ENCODE data around the gene CD6.

The CD6 gene

GRCh38 chr11:60954421-60954820, 17.1 kb upstream of the CD6 start:
- DNase-seq, result no peak

- no peak for DNase-seq
These were observed 15.9 kb upstream of the CD6 start for GRCh38 chr11:60955571-60955970.

GRCh38 chr11:60957188-60957587, 14.3 kb upstream of the CD6 start:
- no peak for DNase-seq

- no peak for DNase-seq
These were observed 12.0 kb upstream of the CD6 start for GRCh38 chr11:60959431-60959830.

- no peak for DNase-seq
These were observed 11.1 kb upstream of the CD6 start for GRCh38 chr11:60960405-60960804.

- DNase-seq, result no peak
These were observed 6.7 kb upstream of the CD6 start for GRCh38 chr11:60964801-60965200.

GRCh38 chr11:60966890-60967289, 4.6 kb upstream of the CD6 start:
- DNase-seq, result no peak

GRCh38 chr11:60968223-60968622, 3.3 kb upstream of the CD6 start:
- DNase-seq, result no peak

- DNase-seq, result peak; percentile 91
These were observed 1.1 kb upstream of the CD6 start for GRCh38 chr11:60970369-60970774.

- peak; percentile 36 to 49 for DNase-seq
These were observed 590 bp upstream of the CD6 start for GRCh38 chr11:60970890-60971289.

- DNase-seq, result peak; percentile 58 to 65
These were observed 926 bp downstream of the CD6 start for GRCh38 chr11:60972182-60973030.

- peak; percentile 65 to 66 for DNase-seq
These were observed 2.2 kb downstream of the CD6 start for GRCh38 chr11:60973699-60974098.

GRCh38 chr11:60974316-60974715, 2.8 kb downstream of the CD6 start:
- DNase-seq, result peak; percentile 64 to 67

- DNase-seq, result peak; percentile 62
These were observed 3.2 kb downstream of the CD6 start for GRCh38 chr11:60974726-60975125.

GRCh38 chr11:60977224-60977623, 5.7 kb downstream of the CD6 start:
- peak in 1 of 2 experiments; percentile 36 for DNase-seq

GRCh38 chr11:60977836-60978235, 6.4 kb downstream of the CD6 start:
- DNase-seq, result no peak

GRCh38 chr11:60978546-60979380, 7.3 kb downstream of the CD6 start:
- DNase-seq, result peak; percentile 86 to 87

GRCh38 chr11:60981515-60981914, 10.0 kb downstream of the CD6 start:
- peak; percentile 55 to 58 for DNase-seq

- DNase-seq, result peak; percentile 60 to 68
These were observed 10.7 kb downstream of the CD6 start for GRCh38 chr11:60982184-60982583.

GRCh38 chr11:60984149-60984548, 12.7 kb downstream of the CD6 start:
- peak; percentile 47 to 53 for DNase-seq

GRCh38 chr11:60984636-60985035, 13.2 kb downstream of the CD6 start:
- DNase-seq, result peak; percentile 29 to 31

GRCh38 chr11:60985501-60985900, 14.0 kb downstream of the CD6 start:
- peak; percentile 46 to 49 for DNase-seq

GRCh38 chr11:60985991-60986915, 14.8 kb downstream of the CD6 start:
- peak; percentile 90 to 92 for DNase-seq

Data from activated T-cell treated with anti-CD3 and anti-CD28 coated beads, Interleukin-2, amount 50 U/mL, for 48 hours (primary cell).